ENCODE data around the gene DPYSL4. TPM values are rescaled to one million over a fixed set of nuclear protein-coding genes. Genes with fewer than 3 reads are reported as not detected.

Gene DPYSL4
- polyA plus RNA-seq, 3 donors: 0.08 TPM; not detected in 2

DNA sequence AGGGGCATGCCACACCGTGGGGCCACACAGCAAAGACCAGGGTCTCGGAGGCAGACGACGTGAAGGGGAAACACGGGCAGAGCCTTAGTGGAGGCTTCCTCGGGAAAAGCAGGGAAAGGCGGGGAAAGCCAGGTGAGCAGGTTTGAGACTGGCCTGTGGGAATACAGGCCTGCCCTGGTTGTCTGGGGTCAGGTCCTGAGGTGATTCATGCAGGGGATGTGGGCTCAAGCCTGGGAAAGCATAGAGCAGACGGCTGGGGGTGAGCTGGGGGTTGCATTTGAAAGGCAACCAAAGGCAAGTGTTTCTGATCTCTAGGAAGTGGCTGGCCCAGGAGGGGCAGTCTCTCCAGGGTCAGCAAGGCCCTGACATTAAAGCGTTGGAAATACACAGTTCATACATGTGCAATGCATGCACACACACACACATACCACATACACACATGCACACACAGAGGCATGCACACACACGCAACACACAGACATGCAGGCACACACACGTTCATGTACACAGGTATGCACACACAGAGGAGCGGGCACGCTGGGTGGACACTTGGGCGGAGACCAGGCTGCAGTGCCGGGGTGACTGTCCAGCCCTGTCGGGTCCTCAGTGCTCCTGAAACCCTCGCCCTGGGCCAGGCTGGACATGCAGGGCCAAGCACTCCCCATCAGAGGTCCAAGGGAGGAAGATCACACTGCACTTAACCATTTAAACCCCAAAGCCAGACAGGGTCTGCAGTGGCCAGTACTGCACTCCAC, 51.8 kb downstream of the DPYSL4 start:
- Mint-ChIP-seq H3K27ac (peak overlapping the region in 1 of 7 donors; percentile 51), H3K4me3 (peak overlapping the region in 1 of 2 donors; percentile 23), H3K36me3 (peaks cover 8% of the 10 kb centered on the region in 2 donors), H3K4me1 (peaks cover 4% of the 10 kb centered on the region), H3K27me3 (ENCODE audit: low read depth in 3 of 3) (peaks cover 0 to 9% (median 5%) of the 10 kb centered on the region in 3 donors), H3K9me3 (peaks cover 0 to 3% (median 0%) of the 10 kb centered on the region in 7 donors)
- H3K27me3 ChIP-seq (ENCODE audit: control insufficient read depth in 2 of 2, insufficient read depth in 2 of 2, low read length in 2 of 2): peaks cover 0 to 13% of the 10 kb centered on the region in 2 donors
- peaks cover 0 to 8% of the 10 kb centered on the region in 2 donors for H3K36me3 ChIP-seq (replicated peaks in 1 of 2; ENCODE audit: control insufficient read depth in 1 of 2, insufficient read depth in 2 of 2, low read length in 2 of 2)
- intact Hi-C loops (cut with micrococcal nuclease): loop anchor here in 1 of 2 donors (10.0 kb wide), 1 partner anchor 66 kb away; the partner anchor contains the start of gene STK32C
- no peak overlapping the region for H3K27ac ChIP-seq (ENCODE audit: low read depth in 1 of 2, low read length in 2 of 2)
- H4K20me1 ChIP-seq (ENCODE audit: insufficient read depth, low read length): peaks cover 6% of the 10 kb centered on the region
- 93% methylated on average over 17 of the region's 17 CpGs for WGBS (ENCODE audit: insufficient coverage)
- no peaks in the 10 kb centered on the region for H3K79me2 ChIP-seq (ENCODE audit: insufficient read depth, low read length)
- peaks cover 4% of the 10 kb centered on the region in 2 donors for H3K4me1 ChIP-seq (ENCODE audit: control insufficient read depth in 1 of 2, insufficient read depth in 2 of 2, low read length in 2 of 2)
- H3K9ac ChIP-seq (ENCODE audit: insufficient read depth, low read length, poor library complexity, severe bottlenecking): no peak overlapping the region
- no peak overlapping the region for H3K4me3 ChIP-seq (replicated peaks in 1 of 3; ENCODE audit: low read depth in 2 of 3, low read length in 3 of 3)
- no peak overlapping the region for H3K4me2 ChIP-seq (replicated peaks; ENCODE audit: extremely low read depth, low read length, poor library complexity, severe bottlenecking)
- H3K9me3 ChIP-seq (replicated peaks in 1 of 2; ENCODE audit: control insufficient read depth in 1 of 2, insufficient read depth in 1 of 2, low read length in 2 of 2): no peaks in the 10 kb centered on the region
- H2AFZ ChIP-seq (ENCODE audit: insufficient read depth, low read depth, low read length, poor library complexity, severe bottlenecking): no peak overlapping the region
- DNase-seq: no peak
- TF ChIP-seq CTCF (IDR thresholded peaks at IDR 0.05): no peak

- H4K20me1 ChIP-seq (ENCODE audit: insufficient read depth, low read length): peaks cover 6% of the 10 kb centered on the region
- intact Hi-C loops (cut with micrococcal nuclease): loop anchor here in 1 of 2 donors (10.0 kb wide), 1 partner anchor 65 kb away; the partner anchor contains the start of gene STK32C
- H3K4me1 Mint-ChIP-seq: peaks cover 4% of the 10 kb centered on the region
These were observed 52.6 kb downstream of the DPYSL4 start for GRCh38 chr10:132239126-132240031.

More at GRCh38 chr10:132239126-132240031, 52.6 kb downstream of the DPYSL4 start:
- Histone ChIP-seq H3K27ac (ENCODE audit: low read depth in 1 of 2, low read length in 2 of 2) (no peak overlapping the region), H2AFZ (ENCODE audit: insufficient read depth, low read depth, low read length, poor library complexity, severe bottlenecking) (no peak overlapping the region), H3K4me1 (ENCODE audit: control insufficient read depth in 1 of 2, insufficient read depth in 2 of 2, low read length in 2 of 2) (no peaks in the 10 kb centered on the region), H3K27me3 (ENCODE audit: control insufficient read depth in 2 of 2, insufficient read depth in 2 of 2, low read length in 2 of 2) (peaks cover 0 to 4% of the 10 kb centered on the region in 2 donors), H3K4me2 (replicated peaks; ENCODE audit: extremely low read depth, low read length, poor library complexity, severe bottlenecking) (no peak overlapping the region), H3K9me3 (replicated peaks in 1 of 2; ENCODE audit: control insufficient read depth in 1 of 2, insufficient read depth in 1 of 2, low read length in 2 of 2) (no peaks in the 10 kb centered on the region), H3K79me2 (ENCODE audit: insufficient read depth, low read length) (no peaks in the 10 kb centered on the region), H3K4me3 (replicated peaks in 1 of 3; ENCODE audit: low read depth in 2 of 3, low read length in 3 of 3) (no peak overlapping the region), H3K9ac (ENCODE audit: insufficient read depth, low read length, poor library complexity, severe bottlenecking) (no peak overlapping the region), H3K36me3 (replicated peaks in 1 of 2; ENCODE audit: control insufficient read depth in 1 of 2, insufficient read depth in 2 of 2, low read length in 2 of 2) (peaks cover 0 to 8% of the 10 kb centered on the region in 2 donors)
- TF ChIP-seq CTCF (IDR thresholded peaks at IDR 0.05): no peak
- H3K27ac Mint-ChIP-seq: no peak overlapping the region
- 93% methylated on average over 28 of the region's 29 CpGs for WGBS (ENCODE audit: insufficient coverage)
- no peak overlapping the region for H3K4me3 Mint-ChIP-seq
- H3K36me3 Mint-ChIP-seq: peaks cover 8% of the 10 kb centered on the region in 2 donors
- no peak for DNase-seq
- H3K9me3 Mint-ChIP-seq: peaks cover 0 to 3% (median 0%) of the 10 kb centered on the region in 7 donors
- H3K27me3 Mint-ChIP-seq (ENCODE audit: low read depth in 3 of 3): peaks cover 0 to 9% (median 5%) of the 10 kb centered on the region in 3 donors
